Lower leg skin (tissue), 3 donors: Measurements from ENCODE around the gene TBX18.

ENCODE experiments used
- CTCF ChIP-seq, 3 donors: fragments of 450-650 bp; IDR thresholded peaks; one replicate each; pipeline ENCODE4 v1.5.1; 2016; ENCODE audit warnings: antibody characterized with exemption in 3 of 3, mild to moderate bottlenecking in 3 of 3, moderate library complexity in 2 of 3
- POLR2A ChIP-seq, 2 donors: fragments of 450-650 bp; IDR thresholded peaks; one replicate each; pipeline ENCODE4 v1.6.1; 2016 to 2017; ENCODE audit warnings: antibody characterized with exemption in 2 of 2, mild to moderate bottlenecking in 1 of 2, moderate library complexity in 1 of 2

- TF ChIP-seq CTCF (IDR thresholded peaks at IDR 0.05) (no peak), POLR2A (IDR thresholded peaks at IDR 0.05) (no peak)
These were observed 45.1 kb upstream of the TBX18 start for GRCh38 chr6:84809455-84809854.
